HCT116 (cell line): ENCODE data around the gene ITGB1.

Experiments
- ATF3 ChIP-seq: IDR thresholded peaks from 2 replicates; pipeline ENCODE4 v1.6.1; 2012
- CEBPB ChIP-seq: IDR thresholded peaks from 2 replicates; pipeline ENCODE4 v1.6.1; 2012; ENCODE audit warnings: low read depth
- CTCF ChIP-seq, 3 experiments: fragments of 200-600 bp in 1 of 3; sonication (generic) in 1 of 3; IDR thresholded peaks in 2 of 3; conservative IDR thresholded peaks in 1 of 3; 2 replicates each; pipeline ENCODE4 v1.5.1; 2012 to 2017; ENCODE audit warnings: low read depth in 2 of 3, low read length in 2 of 3, antibody characterized with exemption in 1 of 3, borderline replicate concordance in 1 of 3, control low read depth in 1 of 3, mild to moderate bottlenecking in 1 of 3, mixed read lengths in 1 of 3, mixed run types in 1 of 3, moderate library complexity in 1 of 3; ENCODE audit not compliant: insufficient read depth in 1 of 3
- EZH2 ChIP-seq: fragments of 200-600 bp; sonication (generic); IDR thresholded peaks from 2 replicates; pipeline ENCODE4 v1.6.1; 2017; ENCODE audit warnings: antibody characterized with exemption, mixed run types
- EZH2phosphoT487 ChIP-seq: fragments of 200-600 bp; IDR thresholded peaks from 2 replicates; pipeline ENCODE4 v1.6.1; 2018; ENCODE audit warnings: antibody characterized with exemption, borderline replicate concordance
- POLR2A ChIP-seq: IDR thresholded peaks from 2 replicates; pipeline ENCODE4 v1.7.0; 2011; ENCODE audit warnings: borderline replicate concordance; ENCODE audit not compliant: insufficient read depth, insufficient read length; ENCODE audit errors: extremely low read depth
- POLR2AphosphoS5 ChIP-seq: IDR thresholded peaks from 2 replicates; pipeline ENCODE4 v1.6.1; 2011; ENCODE audit warnings: mild to moderate bottlenecking, low read depth, low read length, moderate library complexity
- SIN3A ChIP-seq: IDR thresholded peaks from 2 replicates; pipeline ENCODE4 v1.6.1; 2012; ENCODE audit warnings: low read depth
- YY1 ChIP-seq: IDR thresholded peaks from 2 replicates; pipeline ENCODE4 v1.6.1; 2011; ENCODE audit warnings: low read length, low read depth, moderate library complexity, mild to moderate bottlenecking; ENCODE audit not compliant: insufficient replicate concordance; ENCODE audit errors: extremely low read depth
- ZNF274 ChIP-seq: fragments of 200-500 bp; sonication (Bioruptor generic); IDR thresholded peaks from 2 replicates; pipeline ENCODE4 v1.6.1; 2014; ENCODE audit warnings: mild to moderate bottlenecking, low read depth, low read length, inconsistent platforms

GRCh38 chr10:32964270-32964669, 6.2 kb upstream of the ITGB1 start:
- TF ChIP-seq SIN3A (no peak), YY1 (no peak), POLR2AphosphoS5 (no peak), ATF3 (no peak), CEBPB (no peak), ZNF274 (no peak), CTCF (IDR thresholded peaks at IDR 0.05 in 2 of 3, conservative IDR thresholded peaks at IDR 0.05 in 1 of 3; ENCODE audit: borderline replicate concordance in 1 of 3, insufficient read depth in 1 of 3, low read depth in 2 of 3, low read length in 2 of 3) (no peak), POLR2A (no peak), EZH2 (no peak), EZH2phosphoT487 (no peak)
